CD4-positive, CD25-positive, alpha-beta regulatory T cell (primary cell): ENCODE results near the gene EHMT1. TPM values are rescaled to one million over a fixed set of nuclear protein-coding genes. Genes with fewer than 3 reads are reported as not detected.
"Not testable (repeated sequence)": the region's sequence is repeated elsewhere in the genome, so short reads cannot be mapped to it uniquely, and the experiment has no call there.

ENCODE experiments used
- ATAC-seq, 2 donors: fragments of 150-1000 bp; cut with Tn5 transposase; one replicate each; pipeline ENCODE4 v1.10.0; 2021; ENCODE audit warnings: low read depth in 2 of 2, moderate number of reproducible peaks in 2 of 2, moderate library complexity in 1 of 2
- DNase-seq, 3 donors: peaks; one replicate each; pipeline versions ENCODE4 v3.0.0 to v3.0.0-alpha.2; 2012 to 2022; ENCODE audit warnings: mixed read lengths in 1 of 3
- H3K27ac ChIP-seq: one replicate; pipeline ENCODE4 v1.7.0; 2013; ENCODE audit warnings: mild to moderate bottlenecking, low read length; ENCODE audit not compliant: insufficient read depth, poor library complexity, severe bottlenecking
- H3K27me3 ChIP-seq: one replicate; pipeline ENCODE4 v1.7.0; 2013; ENCODE audit warnings: low read length; ENCODE audit not compliant: control insufficient read depth, insufficient read depth
- H3K36me3 ChIP-seq: one replicate; pipeline ENCODE4 v1.7.0; 2013; ENCODE audit warnings: mild to moderate bottlenecking, low read length, moderate library complexity; ENCODE audit not compliant: control insufficient read depth, insufficient read depth
- H3K4me1 ChIP-seq: 2 replicates; pipeline ENCODE4 v1.7.0; 2013; ENCODE audit warnings: mild to moderate bottlenecking, low read length; ENCODE audit not compliant: insufficient read depth, control insufficient read depth, poor library complexity, severe bottlenecking
- H3K4me3 ChIP-seq: one replicate; pipeline ENCODE4 v1.7.0; 2013; ENCODE audit warnings: low read depth, mild to moderate bottlenecking, low read length, moderate library complexity
- H3K9me3 ChIP-seq, 2 experiments: 1 replicate in 1 of 2; 2 replicates in 1 of 2; pipeline ENCODE4 v1.7.0; 2013; ENCODE audit warnings: low read length in 2 of 2, mild to moderate bottlenecking in 1 of 2, moderate library complexity in 1 of 2; ENCODE audit not compliant: control insufficient read depth in 2 of 2
- H3K27ac Mint-ChIP-seq, 3 donors: one replicate each; pipeline ENCODE4 v1.8.0; 2020 to 2022; ENCODE audit warnings: mild to moderate bottlenecking in 3 of 3, mixed read lengths in 3 of 3, moderate library complexity in 2 of 3
- H3K27me3 Mint-ChIP-seq: one replicate; pipeline ENCODE4 v1.8.0; 2022; ENCODE audit warnings: mild to moderate bottlenecking, mixed read lengths
- H3K36me3 Mint-ChIP-seq: one replicate; pipeline ENCODE4 v1.8.0; 2020; ENCODE audit warnings: mixed read lengths
- H3K4me1 Mint-ChIP-seq, 4 donors: one replicate each; pipeline ENCODE4 v1.8.0; 2020 to 2022; ENCODE audit warnings: mixed read lengths in 4 of 4, mild to moderate bottlenecking in 1 of 4
- H3K4me3 Mint-ChIP-seq, 4 donors: one replicate each; pipeline ENCODE4 v1.8.0; 2020 to 2022; ENCODE audit warnings: mild to moderate bottlenecking in 4 of 4, mixed read lengths in 4 of 4, moderate library complexity in 3 of 4
- H3K9me3 Mint-ChIP-seq, 7 donors: one replicate each; pipeline ENCODE4 v1.8.0; 2020 to 2022; ENCODE audit warnings: mixed read lengths in 7 of 7, mild to moderate bottlenecking in 3 of 7, moderate library complexity in 2 of 7
- polyA plus RNA-seq, 4 donors: library from polyadenylated mRNA; unstranded; fragments of 300-500 nt; fragmentation: Illumina TruSeq; gene quantifications; one replicate each; pipeline ENCODE4 v1.2.3, GENCODE V29; 2021
- total RNA-seq: library from RNA; stranded (reverse); gene quantifications from one replicate; pipeline ENCODE4 v1.2.3, GENCODE V29; 2022

Gene EHMT1
- total and polyA plus RNA-seq, 5 donors from 2014 or later = 17.9 to 142 (median 20.0) TPM

- H3K27me3 ChIP-seq = no peaks in the 10 kb centered on the region
These were observed 260.2 kb downstream of the EHMT1 start for GRCh38 chr9:137879052-137879451.

GRCh38 chr9:137879566-137880150 lies 260.9 kb downstream of the EHMT1 start:
- Histone ChIP-seq H3K9me3 (no peaks in the 10 kb centered on the region), H3K4me3 (no peak overlapping the region), H3K36me3 (no peaks in the 10 kb centered on the region), H3K27ac (no peak overlapping the region), H3K4me1 (no peaks in the 10 kb centered on the region), H3K27me3 (no peaks in the 10 kb centered on the region)
- DNase-seq (no peak), ATAC-seq (no peak)
- peaks cover 0 to 3% (median 1%) of the 10 kb centered on the region in 7 donors for H3K9me3 Mint-ChIP-seq
- no peak overlapping the region for H3K4me3 Mint-ChIP-seq
- peaks cover 6% of the 10 kb centered on the region for H3K27me3 Mint-ChIP-seq
- peaks cover 0 to 8% (median 0%) of the 10 kb centered on the region in 4 donors for H3K4me1 Mint-ChIP-seq
- H3K36me3 Mint-ChIP-seq = no peaks in the 10 kb centered on the region
- no peak overlapping the region for H3K27ac Mint-ChIP-seq

More at GRCh38 chr9:137879052-137879451, 260.2 kb downstream of the EHMT1 start:
- H3K36me3 ChIP-seq = no peaks in the 10 kb centered on the region
- no peak overlapping the region for H3K27ac ChIP-seq
- H3K4me1 Mint-ChIP-seq = peaks cover 0 to 8% (median 0%) of the 10 kb centered on the region in 4 donors
- H3K27ac Mint-ChIP-seq = no peak overlapping the region
- H3K27me3 Mint-ChIP-seq = peaks cover 7% of the 10 kb centered on the region
- no peak overlapping the region for H3K4me3 Mint-ChIP-seq
- DNase-seq = no peak
- H3K4me1 ChIP-seq = no peaks in the 10 kb centered on the region
- no peaks in the 10 kb centered on the region for H3K36me3 Mint-ChIP-seq
- H3K4me3 ChIP-seq = no peak overlapping the region
- H3K9me3 Mint-ChIP-seq = peaks cover 0 to 3% (median 1%) of the 10 kb centered on the region in 7 donors
- no peaks in the 10 kb centered on the region for H3K9me3 ChIP-seq
- no peak for ATAC-seq

GRCh38 chr9:137880160-137880975 lies 261.6 kb downstream of the EHMT1 start:
- Mint-ChIP-seq H3K9me3 (peaks cover 0 to 3% (median 1%) of the 10 kb centered on the region in 7 donors), H3K27me3 (peaks cover 6% of the 10 kb centered on the region), H3K36me3 (no peaks in the 10 kb centered on the region), H3K27ac (no peak overlapping the region), H3K4me3 (peak overlapping the region in 1 of 4 donors; percentile 56), H3K4me1 (peaks cover 0 to 8% (median 0%) of the 10 kb centered on the region in 4 donors)
- H3K36me3 ChIP-seq = no peaks in the 10 kb centered on the region
- H3K4me3 ChIP-seq = no peak overlapping the region
- no peak overlapping the region for H3K27ac ChIP-seq
- ATAC-seq = no peak
- no peak for DNase-seq
- H3K4me1 ChIP-seq = no peaks in the 10 kb centered on the region
- no peaks in the 10 kb centered on the region for H3K9me3 ChIP-seq
- H3K27me3 ChIP-seq = no peaks in the 10 kb centered on the region

GRCh38 chr9:137880976-137881530 lies 262.2 kb downstream of the EHMT1 start:
- Histone ChIP-seq H3K9me3 (no peaks in the 10 kb centered on the region), H3K4me3 (no peak overlapping the region), H3K27me3 (no peaks in the 10 kb centered on the region), H3K27ac (no peak overlapping the region), H3K4me1 (no peaks in the 10 kb centered on the region), H3K36me3 (no peaks in the 10 kb centered on the region)
- no peaks in the 10 kb centered on the region for H3K36me3 Mint-ChIP-seq
- no peak overlapping the region for H3K27ac Mint-ChIP-seq
- no peak overlapping the region for H3K4me3 Mint-ChIP-seq
- peaks cover 0 to 8% (median 0%) of the 10 kb centered on the region in 4 donors for H3K4me1 Mint-ChIP-seq
- H3K27me3 Mint-ChIP-seq = peaks cover 6% of the 10 kb centered on the region
- no peak for ATAC-seq
- H3K9me3 Mint-ChIP-seq = peaks cover 0 to 3% (median under 1%) of the 10 kb centered on the region in 7 donors
- no peak for DNase-seq

GRCh38 chr9:137881591-137882505 lies 263.0 kb downstream of the EHMT1 start:
- no peak overlapping the region for H3K27ac ChIP-seq
- DNase-seq (no peak), ATAC-seq (no peak)
- no peaks in the 10 kb centered on the region for H3K36me3 ChIP-seq
- no peak overlapping the region for H3K27ac Mint-ChIP-seq
- H3K27me3 ChIP-seq = no peaks in the 10 kb centered on the region
- no peaks in the 10 kb centered on the region for H3K9me3 ChIP-seq
- peaks cover 0 to 4% (median 0%) of the 10 kb centered on the region in 4 donors for H3K4me1 Mint-ChIP-seq
- H3K27me3 Mint-ChIP-seq = peaks cover 6% of the 10 kb centered on the region
- no peaks in the 10 kb centered on the region for H3K4me1 ChIP-seq
- H3K4me3 Mint-ChIP-seq = no peak overlapping the region
- H3K4me3 ChIP-seq = no peak overlapping the region
- peaks cover 0 to 3% (median 0%) of the 10 kb centered on the region in 7 donors for H3K9me3 Mint-ChIP-seq
- H3K36me3 Mint-ChIP-seq = no peaks in the 10 kb centered on the region

- no peak overlapping the region for H3K27ac Mint-ChIP-seq
- peaks cover 6% of the 10 kb centered on the region for H3K27me3 Mint-ChIP-seq
- Histone ChIP-seq H3K36me3 (no peaks in the 10 kb centered on the region), H3K27ac (no peak overlapping the region), H3K4me3 (no peak overlapping the region), H3K4me1 (no peaks in the 10 kb centered on the region), H3K9me3 (no peaks in the 10 kb centered on the region), H3K27me3 (no peaks in the 10 kb centered on the region)
- H3K9me3 Mint-ChIP-seq = peaks cover 0 to 3% (median 0%) of the 10 kb centered on the region in 7 donors
- no peaks in the 10 kb centered on the region for H3K36me3 Mint-ChIP-seq
- no peak for DNase-seq
- H3K4me1 Mint-ChIP-seq = peaks cover 0 to 4% (median 0%) of the 10 kb centered on the region in 4 donors
- ATAC-seq = no peak
- no peak overlapping the region for H3K4me3 Mint-ChIP-seq
These were observed 263.7 kb downstream of the EHMT1 start for GRCh38 chr9:137882506-137882821.

- H3K36me3 Mint-ChIP-seq, ATAC-seq, H3K4me3 ChIP-seq, H3K9me3 Mint-ChIP-seq, DNase-seq, H3K4me1 Mint-ChIP-seq, H3K27ac Mint-ChIP-seq, H3K9me3 ChIP-seq, H3K4me1 ChIP-seq, H3K27me3 Mint-ChIP-seq, H3K36me3 ChIP-seq, H3K4me3 Mint-ChIP-seq, H3K27me3 ChIP-seq, H3K27ac ChIP-seq: not testable (repeated sequence)
These were observed 265.2 kb downstream of the EHMT1 start for GRCh38 chr9:137883977-137884376.
